Effector CD4-positive, alpha-beta T cell (primary cell): ENCODE measurements around the gene MAP7D1.

ENCODE experiments used
- DNase-seq: peaks from one replicate; pipeline ENCODE4 v3.0.0-alpha.2; 2020

Gene MAP7D1

GRCh38 chr1:36128126-36128904 lies 27.6 kb upstream of the MAP7D1 start:
- DNase-seq, result no peak

DNA sequence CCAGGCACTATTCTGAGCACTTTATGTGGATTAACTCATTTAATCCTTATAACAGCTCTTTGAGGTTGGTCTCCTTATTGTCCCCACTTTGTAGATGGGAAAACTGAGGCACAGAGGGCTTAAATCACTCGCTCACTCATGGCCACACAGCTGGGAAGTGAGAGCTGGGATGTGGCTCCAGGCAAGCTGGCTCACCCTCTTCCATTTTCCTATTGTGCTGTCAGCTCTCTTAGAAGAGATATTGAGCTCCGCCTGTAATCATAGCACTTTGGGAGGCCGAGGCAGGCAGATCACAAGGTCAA lies 27.1 kb upstream of the MAP7D1 start:
- DNase-seq, result no peak

GRCh38 chr1:36132029-36132428 lies 23.9 kb upstream of the MAP7D1 start:
- DNase-seq, result no peak

DNA sequence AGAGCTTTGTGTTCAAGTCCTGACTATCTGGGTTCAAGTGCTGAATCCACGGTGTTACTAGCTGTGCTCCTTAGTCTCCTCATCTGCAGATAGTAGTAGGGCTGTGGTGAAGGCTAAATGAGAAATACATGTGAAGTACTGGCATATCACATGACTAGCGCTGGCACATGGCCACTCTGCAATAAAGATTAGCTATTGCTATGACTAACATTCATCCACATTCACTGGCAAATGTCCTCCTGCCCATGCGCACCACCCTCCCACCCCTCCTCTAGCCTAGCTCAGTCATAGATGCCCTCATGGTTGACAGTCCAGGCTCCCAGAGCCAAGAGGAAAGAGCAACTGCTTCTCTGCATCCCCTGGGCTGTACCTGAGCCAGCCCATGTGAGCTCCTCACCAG lies 22.5 kb upstream of the MAP7D1 start:
- no peak for DNase-seq

DNA sequence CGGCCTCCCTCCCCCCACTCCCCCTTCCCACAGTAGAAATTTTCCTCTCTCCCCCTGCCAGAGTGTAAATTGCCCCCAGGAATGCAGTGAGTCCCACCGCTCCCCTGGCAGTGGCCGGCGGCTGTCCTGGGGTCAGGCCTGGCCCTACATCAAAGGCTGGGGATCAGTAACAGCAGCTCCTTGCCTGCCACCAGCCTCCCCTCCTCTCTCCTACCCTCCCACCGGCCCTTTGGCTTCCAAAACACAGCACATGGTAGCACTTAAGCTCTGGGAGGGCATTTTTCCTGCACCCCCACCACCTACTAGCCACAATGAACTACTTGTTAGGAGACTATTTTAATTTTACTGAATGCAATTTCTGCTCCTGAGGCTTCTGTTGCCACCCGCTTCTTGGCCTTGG lies 21.9 kb upstream of the MAP7D1 start:
- DNase-seq, result no peak

GRCh38 chr1:36134505-36135329 lies 21.2 kb upstream of the MAP7D1 start:
- DNase-seq, result peak; percentile 8

- DNase-seq, result no peak
Measured at GRCh38 chr1:36135330-36135667, 20.7 kb upstream of the MAP7D1 start.

- DNase-seq, result no peak
Measured at GRCh38 chr1:36135796-36136195, 20.2 kb upstream of the MAP7D1 start.

DNA sequence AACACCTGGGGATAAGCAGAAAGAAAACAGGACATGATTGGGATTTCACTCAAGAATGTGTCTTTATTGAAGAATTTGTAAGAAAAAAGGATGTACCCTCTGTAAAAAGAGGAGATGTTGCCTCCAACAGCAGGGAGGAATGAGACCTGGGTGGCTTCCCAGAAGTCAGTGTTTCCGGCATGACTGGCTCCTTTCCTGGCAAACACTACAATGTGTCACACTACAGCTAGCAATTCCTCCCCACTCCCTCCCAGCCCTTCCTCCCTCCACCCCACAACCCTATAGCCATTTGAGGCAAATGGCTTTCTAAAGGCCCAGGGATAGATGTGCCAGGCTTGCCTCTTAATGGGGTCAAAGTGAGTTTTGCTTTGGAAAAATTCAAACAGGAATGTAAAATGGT lies 19.4 kb upstream of the MAP7D1 start:
- DNase-seq, result no peak

DNA sequence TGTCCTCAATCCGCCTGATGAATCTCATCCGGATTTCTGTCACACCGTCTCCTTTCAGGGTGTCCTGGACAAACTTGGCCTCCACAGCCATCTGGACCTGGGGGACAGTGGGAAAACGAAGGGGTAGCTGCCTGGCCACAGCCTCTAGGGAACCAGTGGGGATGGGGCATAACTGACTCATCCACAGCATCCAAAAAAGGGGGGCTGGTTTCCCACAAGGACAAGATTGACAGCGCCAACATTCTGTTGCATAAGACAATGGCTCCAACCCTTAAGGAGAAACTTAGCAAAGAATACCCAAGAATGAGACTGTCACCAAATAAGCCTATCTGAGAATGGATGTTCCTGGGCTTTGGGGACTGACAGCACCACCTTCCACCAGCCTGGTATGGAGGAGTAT lies 18.7 kb upstream of the MAP7D1 start:
- DNase-seq, result no peak

- no peak for DNase-seq
Measured at GRCh38 chr1:36137776-36138175, 18.2 kb upstream of the MAP7D1 start.

DNA sequence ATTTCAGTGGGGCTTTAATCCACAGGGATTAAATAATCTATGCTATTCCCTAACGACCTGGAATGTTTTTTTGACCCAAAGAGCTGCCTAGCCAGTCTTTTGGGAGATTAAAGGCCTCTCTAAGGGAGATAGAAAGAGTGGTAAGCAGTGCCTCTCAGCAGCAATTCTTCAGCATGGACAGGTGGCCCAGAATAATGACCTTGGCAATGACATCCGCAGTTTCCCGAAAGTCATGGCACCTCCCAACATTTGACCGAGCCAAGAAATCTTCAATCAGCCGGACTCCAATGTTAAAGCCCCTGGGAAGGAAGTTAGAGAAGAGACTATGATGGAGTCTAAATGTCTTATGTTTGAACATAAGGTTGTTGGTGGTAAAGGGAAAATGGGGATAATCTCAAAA lies 16.4 kb upstream of the MAP7D1 start:
- DNase-seq, result no peak

- DNase-seq, result no peak
Measured at GRCh38 chr1:36142121-36142520, 13.8 kb upstream of the MAP7D1 start.

GRCh38 chr1:36143424-36143823 lies 12.5 kb upstream of the MAP7D1 start:
- DNase-seq, result no peak

DNA sequence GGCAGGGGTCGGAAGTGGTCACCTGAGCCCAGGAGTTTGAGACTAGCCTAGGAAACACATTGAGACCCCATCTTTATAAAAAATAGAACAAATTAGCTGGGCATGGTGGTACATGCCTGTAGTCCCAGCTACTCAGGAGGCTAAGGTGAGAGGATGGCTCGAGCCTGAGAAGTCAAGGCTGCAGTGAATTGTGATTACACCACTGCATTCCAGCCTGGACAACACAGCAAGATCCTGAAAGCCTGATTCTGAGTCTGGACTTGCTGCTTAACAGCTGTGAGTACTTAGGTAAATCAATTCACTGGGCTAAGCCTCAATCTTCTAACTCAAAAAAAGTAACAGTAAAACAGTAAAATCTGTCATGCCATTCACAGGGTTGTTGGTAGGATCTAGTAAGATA lies 11.5 kb upstream of the MAP7D1 start:
- no peak for DNase-seq

DNA sequence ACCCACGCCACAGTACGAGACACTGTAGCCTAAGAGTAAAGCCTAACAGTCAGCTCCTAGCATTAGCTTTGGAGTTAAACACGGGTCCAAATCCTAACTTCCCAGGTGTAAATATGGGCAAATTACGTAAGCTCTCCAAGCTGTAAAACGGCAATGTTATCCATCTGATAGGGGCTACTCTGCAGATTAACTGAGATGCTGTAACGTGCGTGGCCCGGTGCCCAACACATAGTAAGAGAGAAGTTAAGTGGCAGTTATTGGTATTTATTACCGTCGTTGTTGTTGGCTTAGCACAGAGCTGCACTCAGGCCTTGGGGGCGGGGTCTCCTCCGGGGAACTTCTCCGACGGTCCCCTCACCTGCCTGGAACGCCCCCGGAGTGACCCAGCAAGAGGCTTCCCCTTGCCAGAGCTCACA lies 7.1 kb upstream of the MAP7D1 start:
- DNase-seq, result no peak

DNA sequence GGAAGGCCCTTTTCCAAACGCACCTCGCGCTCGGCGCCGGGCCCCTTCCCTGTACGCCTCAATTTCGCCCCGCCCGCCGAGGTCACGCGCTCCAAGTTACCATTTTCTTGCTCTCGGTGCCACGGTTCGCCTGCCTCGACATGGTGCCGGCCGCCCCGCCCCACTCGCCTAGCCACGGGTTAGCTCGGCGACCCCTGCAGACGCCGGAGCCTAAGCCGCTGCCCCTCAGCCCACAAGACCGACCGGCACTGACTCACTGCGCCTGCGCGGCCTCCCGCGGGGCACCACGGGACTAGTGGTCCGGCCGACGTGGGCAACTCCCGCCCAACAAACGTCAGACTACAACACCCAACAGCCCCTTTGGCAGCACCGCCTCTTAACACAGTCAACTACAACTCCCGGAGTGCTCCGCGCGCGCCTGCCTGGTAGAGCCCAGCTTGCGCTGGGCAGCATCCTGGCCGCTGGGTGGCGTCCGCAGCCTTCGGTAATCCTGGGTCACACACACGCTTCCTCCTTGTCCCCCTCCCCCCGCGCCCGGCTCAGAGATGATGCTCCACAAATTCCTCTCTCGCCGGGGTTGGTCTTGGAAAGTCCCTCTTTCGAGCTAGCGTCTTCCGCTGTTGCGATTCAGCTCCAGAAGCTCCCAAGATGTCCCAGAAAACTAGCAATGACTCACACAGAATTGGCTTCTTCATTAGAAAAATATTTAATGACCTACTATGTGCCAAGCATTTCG lies 6.6 kb upstream of the MAP7D1 start, which contains the start of gene TRAPPC3:
Gene TRAPPC3 (minus strand): TSS at position 250 of the 736 bp plus-strand sequence. CDS start 108 bp downstream, at position 142.
- peak; percentile 100 for DNase-seq

GRCh38 chr1:36149973-36150295 lies 6.0 kb upstream of the MAP7D1 start:
- DNase-seq, result no peak

GRCh38 chr1:36150296-36151133 lies 5.4 kb upstream of the MAP7D1 start:
- peak; percentile 61 for DNase-seq

DNA sequence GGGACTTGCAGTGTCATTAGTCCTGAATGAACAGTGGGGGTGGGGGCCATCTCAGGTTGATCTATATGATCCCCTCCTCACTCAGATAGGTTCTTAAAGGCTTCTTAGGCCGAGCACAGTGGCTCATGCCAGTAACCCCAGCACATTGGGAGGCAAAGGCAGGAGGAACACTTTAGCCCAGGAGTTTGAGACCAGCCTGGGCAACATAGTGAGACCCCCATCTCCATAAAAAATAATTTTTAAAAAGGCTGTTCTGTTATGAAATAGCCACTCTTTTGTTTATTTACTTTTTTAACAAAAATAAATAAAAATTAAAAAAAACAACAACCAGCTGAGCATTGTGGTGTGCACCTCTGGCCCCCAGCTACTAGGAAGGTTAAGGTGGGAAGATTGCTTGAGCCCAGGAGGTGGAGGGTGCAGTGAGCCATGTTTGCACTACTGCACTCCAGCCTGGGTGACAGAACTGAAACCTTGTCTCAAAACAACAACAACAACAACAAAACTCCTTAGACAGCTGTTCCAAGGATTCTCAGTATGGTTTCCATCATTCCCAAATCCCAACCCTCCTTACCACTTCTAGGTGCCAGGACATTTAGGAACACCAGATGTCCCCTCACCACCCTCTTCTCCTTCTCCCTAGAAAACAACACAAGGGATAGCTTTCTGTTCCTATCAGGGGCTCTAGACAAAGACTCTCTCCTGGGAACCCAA lies 4.7 kb upstream of the MAP7D1 start:
- DNase-seq, result no peak

- DNase-seq, result peak; percentile 54
Measured at GRCh38 chr1:36151845-36152203, 4.1 kb upstream of the MAP7D1 start.

GRCh38 chr1:36153476-36153875 lies 2.5 kb upstream of the MAP7D1 start:
- DNase-seq, result no peak
